ENCODE data around the gene IGF2BP3. TPM values are rescaled to one million over a fixed set of nuclear protein-coding genes. Genes with fewer than 3 reads are reported as not detected.
"Not testable (repeated sequence)": the region's sequence is repeated elsewhere in the genome, so short reads cannot be mapped to it uniquely, and the experiment has no call there.

The IGF2BP3 gene
- total and polyA plus RNA-seq, 4 donors, result 0.18 to 60.2 (median 1.5) TPM

DNA sequence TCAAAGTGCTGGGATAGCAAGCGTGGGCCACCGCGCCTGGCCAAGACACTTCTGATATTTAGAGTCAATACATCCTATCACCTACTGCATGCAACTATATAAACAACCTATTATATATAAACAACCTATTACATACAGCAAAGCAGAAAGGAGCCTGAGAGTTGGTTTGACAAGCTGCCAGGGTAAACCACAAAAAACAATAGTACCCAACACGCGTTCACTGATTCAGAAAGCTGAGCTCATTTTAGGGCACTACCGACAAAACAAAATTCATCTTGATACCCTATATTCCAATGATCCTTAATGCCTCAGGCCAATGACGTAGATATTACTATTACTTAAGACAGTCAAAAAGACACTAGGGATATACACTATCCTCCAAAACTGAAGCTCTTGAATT is 154.9 kb downstream of the IGF2BP3 start:
- H3K27ac ChIP-seq (ENCODE audit: low read depth in 1 of 2, low read length in 1 of 2), result no peak overlapping the region
- peaks cover 0 to 45% (median 17%) of the 10 kb centered on the region in 4 donors for H3K36me3 ChIP-seq (ENCODE audit: control insufficient read depth in 4 of 4, insufficient read depth in 4 of 4, low read length in 4 of 4)
- TF ChIP-seq, protein P1, sequence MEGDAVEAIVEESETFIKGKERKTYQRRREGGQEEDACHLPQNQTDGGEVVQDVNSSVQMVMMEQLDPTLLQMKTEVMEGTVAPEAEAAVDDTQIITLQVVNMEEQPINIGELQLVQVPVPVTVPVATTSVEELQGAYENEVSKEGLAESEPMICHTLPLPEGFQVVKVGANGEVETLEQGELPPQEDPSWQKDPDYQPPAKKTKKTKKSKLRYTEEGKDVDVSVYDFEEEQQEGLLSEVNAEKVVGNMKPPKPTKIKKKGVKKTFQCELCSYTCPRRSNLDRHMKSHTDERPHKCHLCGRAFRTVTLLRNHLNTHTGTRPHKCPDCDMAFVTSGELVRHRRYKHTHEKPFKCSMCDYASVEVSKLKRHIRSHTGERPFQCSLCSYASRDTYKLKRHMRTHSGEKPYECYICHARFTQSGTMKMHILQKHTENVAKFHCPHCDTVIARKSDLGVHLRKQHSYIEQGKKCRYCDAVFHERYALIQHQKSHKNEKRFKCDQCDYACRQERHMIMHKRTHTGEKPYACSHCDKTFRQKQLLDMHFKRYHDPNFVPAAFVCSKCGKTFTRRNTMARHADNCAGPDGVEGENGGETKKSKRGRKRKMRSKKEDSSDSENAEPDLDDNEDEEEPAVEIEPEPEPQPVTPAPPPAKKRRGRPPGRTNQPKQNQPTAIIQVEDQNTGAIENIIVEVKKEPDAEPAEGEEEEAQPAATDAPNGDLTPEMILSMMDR (IDR thresholded peaks at IDR 0.05; ENCODE audit: control extremely low read depth, extremely low read depth), result no peak
- H3K9me3 ChIP-seq (ENCODE audit: control insufficient read depth in 4 of 4, insufficient read depth in 3 of 4, low read length in 3 of 4), result no peaks in the 10 kb centered on the region
- DNase-seq, result no peak
- H3K27me3 ChIP-seq (ENCODE audit: control insufficient read depth in 3 of 3, insufficient read depth in 3 of 3, low read length in 2 of 3), result no peaks in the 10 kb centered on the region
- WGBS, 2 donors, result 71 to 79% methylated on average over 7 of the region's 7 CpGs
- ATAC-seq (ENCODE audit: insufficient read depth, low FRiP score), result no peak
- no peak overlapping the region for H3K4me3 ChIP-seq
- H3K4me1 ChIP-seq (ENCODE audit: control insufficient read depth in 5 of 5, insufficient read depth in 5 of 5, low read length in 5 of 5), result no peaks in the 10 kb centered on the region
- H3K9ac ChIP-seq (ENCODE audit: insufficient read depth in 1 of 2, low read length in 2 of 2), result no peak overlapping the region

DNA sequence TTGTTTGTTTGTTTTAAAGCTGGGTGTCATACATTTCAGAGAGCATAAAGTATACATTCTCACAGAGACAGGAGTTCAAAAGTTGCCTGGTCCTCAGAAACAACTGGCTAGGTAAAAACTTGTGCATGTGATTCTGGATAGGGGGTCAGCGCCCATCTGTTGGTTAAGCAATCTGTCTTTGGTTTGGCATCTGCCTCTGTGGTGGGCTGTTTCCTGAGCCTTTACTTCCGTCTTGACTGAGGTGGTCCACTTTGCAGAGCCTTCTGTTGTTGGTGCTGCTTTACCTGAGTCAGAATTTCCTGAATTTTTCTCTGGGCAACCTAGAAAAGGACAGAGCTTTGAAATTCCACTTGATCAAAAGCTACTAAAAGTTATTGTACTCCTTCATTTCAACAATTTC is 158.2 kb downstream of the IGF2BP3 start:
- not testable (repeated sequence) for H3K27ac ChIP-seq (ENCODE audit: low read depth in 1 of 2, low read length in 1 of 2); ATAC-seq (ENCODE audit: insufficient read depth, low FRiP score); H3K4me3 ChIP-seq; H3K9ac ChIP-seq (ENCODE audit: insufficient read depth in 1 of 2, low read length in 2 of 2); DNase-seq; H3K27me3 ChIP-seq (ENCODE audit: control insufficient read depth in 3 of 3, insufficient read depth in 3 of 3, low read length in 2 of 3); H3K4me1 ChIP-seq (ENCODE audit: control insufficient read depth in 5 of 5, insufficient read depth in 5 of 5, low read length in 5 of 5); H3K9me3 ChIP-seq (ENCODE audit: control insufficient read depth in 4 of 4, insufficient read depth in 3 of 4, low read length in 3 of 4)
- peaks cover 10 to 50% (median 28%) of the 10 kb centered on the region in 4 donors for H3K36me3 ChIP-seq (ENCODE audit: control insufficient read depth in 4 of 4, insufficient read depth in 4 of 4, low read length in 4 of 4)
- WGBS, 2 donors, result 48 to 69% methylated on average over 2 of the region's 2 CpGs

DNA sequence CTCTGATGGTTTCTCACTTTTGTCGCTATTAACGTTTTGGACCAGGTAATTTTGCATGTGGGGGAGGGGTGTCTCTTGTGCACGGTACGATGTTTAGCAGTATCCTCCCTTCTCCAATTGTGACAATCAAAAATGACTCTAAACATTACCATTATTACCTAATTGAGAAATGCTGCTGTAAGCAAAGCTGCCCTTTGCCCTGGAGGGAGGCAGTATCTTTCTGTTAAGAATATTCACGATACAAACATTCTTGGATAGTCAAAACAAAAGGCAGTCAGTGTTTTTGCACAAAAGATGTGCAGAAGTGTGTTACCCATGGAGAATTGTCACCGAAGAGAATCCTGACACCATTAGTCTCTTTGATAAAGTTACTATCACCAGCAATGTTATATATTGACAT is 161.5 kb downstream of the IGF2BP3 start:
- no peaks in the 10 kb centered on the region for H3K4me1 ChIP-seq (ENCODE audit: control insufficient read depth in 5 of 5, insufficient read depth in 5 of 5, low read length in 5 of 5)
- H3K27ac ChIP-seq (ENCODE audit: low read depth in 1 of 2, low read length in 1 of 2), result no peak overlapping the region
- no peak overlapping the region for H3K9ac ChIP-seq (ENCODE audit: insufficient read depth in 1 of 2, low read length in 2 of 2)
- WGBS, 2 donors, result 90 to 91% methylated on average over 6 of the region's 6 CpGs
- H3K36me3 ChIP-seq (ENCODE audit: control insufficient read depth in 4 of 4, insufficient read depth in 4 of 4, low read length in 4 of 4), result peaks cover 11 to 38% (median 25%) of the 10 kb centered on the region in 4 donors
- ATAC-seq (ENCODE audit: insufficient read depth, low FRiP score) (no peak), DNase-seq (no peak)
- H3K27me3 ChIP-seq (ENCODE audit: control insufficient read depth in 3 of 3, insufficient read depth in 3 of 3, low read length in 2 of 3), result no peaks in the 10 kb centered on the region
- H3K4me3 ChIP-seq, result no peak overlapping the region
- H3K9me3 ChIP-seq (ENCODE audit: control insufficient read depth in 4 of 4, insufficient read depth in 3 of 4, low read length in 3 of 4), result no peaks in the 10 kb centered on the region
- TF ChIP-seq, protein P1 (IDR thresholded peaks at IDR 0.05; ENCODE audit: control extremely low read depth, extremely low read depth), result no peak

DNA sequence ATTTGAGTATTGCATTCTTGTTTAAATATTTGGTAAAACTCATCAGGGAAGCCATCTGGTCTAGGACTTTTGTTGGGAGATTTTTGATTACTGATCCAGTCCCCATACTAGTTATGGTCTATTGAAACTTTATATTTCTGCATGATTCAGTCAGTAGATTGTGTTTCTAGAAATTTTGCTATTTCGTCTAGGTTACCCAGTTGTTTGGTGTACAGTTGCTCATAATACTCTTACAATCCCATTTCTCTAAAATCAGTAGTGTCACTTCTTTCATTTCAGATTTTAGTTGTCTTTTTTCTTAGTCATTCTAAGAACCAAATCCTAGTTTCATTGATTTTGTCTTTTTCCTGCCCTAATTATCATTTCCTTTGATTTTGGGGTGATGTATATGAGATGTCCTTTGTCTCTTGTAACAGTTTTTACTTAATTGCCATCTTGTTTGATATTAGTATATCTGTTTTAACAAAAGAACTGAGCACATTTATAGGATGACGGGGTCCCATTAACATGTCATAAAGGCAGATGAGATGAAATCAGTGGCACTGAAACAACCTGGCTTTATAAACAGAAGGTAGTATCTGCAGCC is 163.3 kb downstream of the IGF2BP3 start:
- WGBS, 2 donors, result 94 to 96% methylated on average over 2 of the region's 2 CpGs

More for the DNA sequence above, 163.3 kb downstream of the IGF2BP3 start:
- H3K9ac ChIP-seq (ENCODE audit: insufficient read depth in 1 of 2, low read length in 2 of 2), result no peak overlapping the region
- H3K4me1 ChIP-seq (ENCODE audit: control insufficient read depth in 5 of 5, insufficient read depth in 5 of 5, low read length in 5 of 5), result peaks cover 0 to 3% (median 0%) of the 10 kb centered on the region in 5 donors
- no peak for ATAC-seq (ENCODE audit: insufficient read depth, low FRiP score)
- peaks cover 11 to 40% (median 27%) of the 10 kb centered on the region in 4 donors for H3K36me3 ChIP-seq (ENCODE audit: control insufficient read depth in 4 of 4, insufficient read depth in 4 of 4, low read length in 4 of 4)
- H3K4me3 ChIP-seq, result no peak overlapping the region
- TF ChIP-seq, protein P1 (IDR thresholded peaks at IDR 0.05; ENCODE audit: control extremely low read depth, extremely low read depth), result no peak
- no peak for DNase-seq
- H3K27me3 ChIP-seq (ENCODE audit: control insufficient read depth in 3 of 3, insufficient read depth in 3 of 3, low read length in 2 of 3), result no peaks in the 10 kb centered on the region
- no peaks in the 10 kb centered on the region for H3K9me3 ChIP-seq (ENCODE audit: control insufficient read depth in 4 of 4, insufficient read depth in 3 of 4, low read length in 3 of 4)
- no peak overlapping the region for H3K27ac ChIP-seq (ENCODE audit: low read depth in 1 of 2, low read length in 1 of 2)

Measured in lung (tissue), 12 donors.